Activated naive CD4-positive, alpha-beta T cell treated with anti-CD3 and anti-CD28 coated beads, Interleukin-2, amount 50 U/mL, for 72 hours (primary cell): Measurements from ENCODE around the gene ZNF428. TPM values are rescaled to one million over a fixed set of nuclear protein-coding genes. Genes with fewer than 3 reads are reported as not detected.
"Not testable (repeated sequence)": the region's sequence is repeated elsewhere in the genome, so short reads cannot be mapped to it uniquely, and the experiment has no call there.

Source experiments
- ATAC-seq, 2 donors: fragments of 150-1000 bp; cut with Tn5 transposase; 2 replicates each; pipeline ENCODE4 v1.10.0; 2021; ENCODE audit warnings: mild to moderate bottlenecking in 2 of 2, moderate library complexity in 2 of 2
- DNase-seq, 2 donors: peaks; one replicate each; pipeline ENCODE4 v3.0.0; 2021 to 2022; ENCODE audit warnings: low spot score in 2 of 2
- H3K27ac Mint-ChIP-seq, 2 donors: one replicate each; pipeline ENCODE4 v1.8.0; 2022; ENCODE audit warnings: mild to moderate bottlenecking in 2 of 2, mixed read lengths in 2 of 2
- H3K36me3 Mint-ChIP-seq, 2 donors: one replicate each; pipeline ENCODE4 v1.8.0; 2022; ENCODE audit warnings: mixed read lengths in 2 of 2
- H3K9me3 Mint-ChIP-seq, 2 donors: one replicate each; pipeline ENCODE4 v1.8.0; 2022; ENCODE audit warnings: mixed read lengths in 2 of 2
- total RNA-seq, 2 donors: library from RNA; stranded (reverse); gene quantifications; one replicate each; pipeline ENCODE4 v1.2.3, GENCODE V29; 2022

Gene ZNF428
- total RNA-seq, 2 donors from 2014 or later, result 14.2 to 21.1 TPM

DNA sequence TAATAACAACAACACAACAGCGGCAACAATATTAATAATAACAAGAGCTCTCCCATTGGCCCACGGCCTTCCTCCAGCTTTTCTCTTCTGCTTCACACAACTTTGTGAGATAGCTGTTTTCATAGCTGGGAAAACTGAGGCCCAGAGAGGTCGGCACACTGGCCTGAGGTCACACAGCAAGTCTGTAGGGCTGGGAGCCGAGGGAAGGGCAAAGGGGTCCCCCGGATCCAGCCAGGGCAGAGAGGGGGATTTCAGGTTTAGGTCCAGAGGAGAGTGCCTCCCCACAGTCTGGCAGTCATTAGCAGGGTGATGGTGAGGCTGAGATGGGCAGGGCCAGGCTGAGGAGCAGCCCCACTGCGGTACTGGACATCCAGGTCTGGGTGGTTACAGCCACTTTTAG is 29.2 kb upstream of the ZNF428 start:
- H3K36me3 Mint-ChIP-seq, result peaks cover 6 to 7% of the 10 kb centered on the region in 2 donors
- ATAC-seq, result no peak
- H3K9me3 Mint-ChIP-seq, result peaks cover 0 to 4% of the 10 kb centered on the region in 2 donors
- H3K27ac Mint-ChIP-seq, result no peak overlapping the region
- no peak for DNase-seq

GRCh38 chr19:43644181-43644580 is 24.8 kb upstream of the ZNF428 start:
- Mint-ChIP-seq H3K9me3 (peaks cover 0 to 4% of the 10 kb centered on the region in 2 donors), H3K36me3 (peaks cover 6 to 7% of the 10 kb centered on the region in 2 donors), H3K27ac (no peak overlapping the region)
- DNase-seq (no peak), ATAC-seq (no peak)

DNA sequence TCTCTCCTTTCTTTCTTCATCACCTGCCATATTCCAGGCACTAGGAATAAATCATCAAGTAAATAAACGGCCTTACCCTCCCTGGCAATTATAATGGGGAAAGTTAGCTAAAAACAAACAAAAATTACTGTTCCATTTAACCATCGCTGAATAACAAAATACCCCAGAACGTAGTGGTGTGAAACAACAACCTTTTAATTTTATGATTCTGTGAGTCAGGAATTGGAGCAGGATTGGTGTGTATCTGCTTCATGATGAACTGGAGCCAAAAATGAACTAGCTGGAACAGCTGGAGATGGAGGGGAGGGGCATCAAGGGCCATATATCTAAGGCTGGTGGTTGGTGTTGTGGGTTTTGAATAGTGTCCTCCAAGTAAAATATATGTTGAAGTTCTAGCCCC is 23.9 kb upstream of the ZNF428 start:
- Mint-ChIP-seq H3K36me3 (peaks cover 6 to 7% of the 10 kb centered on the region in 2 donors), H3K9me3 (peaks cover 0 to 4% of the 10 kb centered on the region in 2 donors), H3K27ac (no peak overlapping the region)
- DNase-seq (no peak), ATAC-seq (no peak)

GRCh38 chr19:43642531-43642930 is 23.1 kb upstream of the ZNF428 start:
- no peak for DNase-seq

DNA sequence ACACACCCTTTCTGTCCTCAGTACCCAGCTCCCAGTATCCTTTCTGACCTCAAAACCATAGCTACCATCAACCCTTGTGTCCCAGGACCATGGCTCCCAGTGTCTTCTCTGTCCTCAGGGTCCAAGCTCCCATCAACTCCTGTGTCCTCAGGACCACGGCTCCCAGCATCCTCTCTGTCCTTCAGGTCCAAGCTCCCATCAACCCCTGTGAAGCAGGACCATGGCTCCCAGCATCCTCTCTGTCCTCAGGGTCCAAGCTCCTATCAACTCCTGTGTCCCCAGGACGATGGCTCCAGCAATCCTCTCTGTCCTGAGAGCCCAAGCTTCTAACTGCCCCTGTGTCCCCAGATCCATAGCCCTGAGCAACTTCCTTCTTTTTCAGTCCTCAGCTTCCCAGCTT is 21.9 kb upstream of the ZNF428 start:
- ATAC-seq, result no peak
- Mint-ChIP-seq H3K27ac (peak overlapping the region in 1 of 2 donors; percentile 3), H3K9me3 (peaks cover 0 to 3% of the 10 kb centered on the region in 2 donors), H3K36me3 (peaks cover 3% of the 10 kb centered on the region in 2 donors)
- DNase-seq, result no peak

More at GRCh38 chr19:43642531-43642930, 23.1 kb upstream of the ZNF428 start:
- peaks cover 0 to 4% of the 10 kb centered on the region in 2 donors for H3K9me3 Mint-ChIP-seq
- no peak overlapping the region for H3K27ac Mint-ChIP-seq
- peaks cover 6 to 7% of the 10 kb centered on the region in 2 donors for H3K36me3 Mint-ChIP-seq
- ATAC-seq, result no peak

DNA sequence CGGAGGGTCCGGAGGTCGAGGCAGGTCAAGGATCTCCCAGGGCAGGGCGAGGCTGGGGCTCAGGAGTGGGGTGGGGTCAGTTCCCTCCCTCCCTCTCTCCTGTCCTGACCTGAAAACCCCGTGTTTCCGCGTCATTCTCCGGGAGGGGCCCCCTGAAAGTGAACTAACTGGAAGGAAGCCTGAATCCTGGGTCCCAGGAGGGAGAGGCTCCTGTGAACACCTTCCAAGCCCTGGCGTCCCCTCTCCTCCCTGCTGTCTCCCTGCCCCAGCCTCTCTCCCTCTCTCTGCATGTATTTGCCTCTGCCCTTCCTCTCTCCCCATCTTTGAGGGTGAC is 21.0 kb upstream of the ZNF428 start:
- Mint-ChIP-seq H3K9me3 (no peaks in the 10 kb centered on the region), H3K36me3 (no peaks in the 10 kb centered on the region), H3K27ac (peak overlapping the region in 1 of 2 donors; percentile 36)
- DNase-seq (no peak), ATAC-seq (no peak)

- no peaks in the 10 kb centered on the region for H3K36me3 Mint-ChIP-seq
- peak in 1 of 2 donors; percentile 34 for DNase-seq
- H3K27ac Mint-ChIP-seq, result peak within 1 kb of the TSS in 1 of 2 donors; percentile 36
- H3K9me3 Mint-ChIP-seq, result no peaks in the 10 kb centered on the region
- peak; percentile 80 to 86 for ATAC-seq
Observed at GRCh38 chr19:43639519-43640423, 20.3 kb upstream of the ZNF428 start, which contains the start of gene CADM4. Gene CADM4, minus strand, starts transcription at chr19:43639850. Its CDS starts 60 bp downstream, at chr19:43639790.

GRCh38 chr19:43638995-43639518 is 19.6 kb upstream of the ZNF428 start:
- H3K36me3 Mint-ChIP-seq, result no peaks in the 10 kb centered on the region
- no peak for DNase-seq

GRCh38 chr19:43638214-43638994 is 19.0 kb upstream of the ZNF428 start:
- DNase-seq (no peak), ATAC-seq (no peak)
- H3K27ac Mint-ChIP-seq, result no peak overlapping the region
- H3K36me3 Mint-ChIP-seq, result no peaks in the 10 kb centered on the region
- no peaks in the 10 kb centered on the region for H3K9me3 Mint-ChIP-seq

More at GRCh38 chr19:43638995-43639518, 19.6 kb upstream of the ZNF428 start:
- no peak for ATAC-seq
- Mint-ChIP-seq H3K9me3 (no peaks in the 10 kb centered on the region), H3K27ac (no peak overlapping the region)

DNA sequence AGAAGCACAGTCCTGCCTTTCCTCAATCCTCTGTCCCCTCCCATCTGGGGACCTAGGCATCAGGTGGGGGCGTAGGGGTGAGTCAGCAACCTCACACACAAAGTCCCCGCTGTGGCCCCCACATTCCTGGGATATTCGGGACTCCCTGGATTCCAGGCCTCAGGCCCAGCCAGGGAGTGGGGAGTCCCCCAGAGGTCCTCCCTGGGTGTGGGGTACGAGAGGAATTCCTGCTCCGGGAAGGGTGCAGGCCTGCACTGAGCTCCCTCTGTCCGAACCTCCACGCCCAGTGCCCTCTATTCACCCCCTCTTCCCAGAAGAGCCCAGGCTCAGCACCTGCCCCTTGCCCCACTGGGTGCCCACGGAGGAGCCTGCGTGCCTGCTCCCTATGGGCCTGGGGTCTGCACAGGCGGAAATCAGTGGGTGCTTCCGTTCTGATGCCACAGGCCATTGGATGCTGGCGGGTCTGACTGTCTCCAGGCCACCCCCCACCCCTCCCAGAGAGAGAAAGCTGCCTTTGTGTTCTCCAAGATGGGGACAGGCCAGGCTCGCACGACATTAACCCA is 16.8 kb upstream of the ZNF428 start:
- Mint-ChIP-seq H3K9me3 (no peaks in the 10 kb centered on the region), H3K36me3 (no peaks in the 10 kb centered on the region), H3K27ac (peak overlapping the region in 1 of 2 donors; percentile 37)
- ATAC-seq (no peak), DNase-seq (no peak)

- H3K27ac Mint-ChIP-seq, result peak overlapping the region in 1 of 2 donors; percentile 37
Observed at GRCh38 chr19:43635561-43635940, 16.1 kb upstream of the ZNF428 start.

GRCh38 chr19:43634872-43635560 is 15.6 kb upstream of the ZNF428 start:
- DNase-seq, result no peak
- peak overlapping the region in 1 of 2 donors; percentile 37 for H3K27ac Mint-ChIP-seq
- no peak for ATAC-seq
- no peaks in the 10 kb centered on the region for H3K9me3 Mint-ChIP-seq
- no peaks in the 10 kb centered on the region for H3K36me3 Mint-ChIP-seq

More at GRCh38 chr19:43635561-43635940, 16.1 kb upstream of the ZNF428 start:
- H3K9me3 Mint-ChIP-seq, H3K36me3 Mint-ChIP-seq, DNase-seq, ATAC-seq: not testable (repeated sequence)

- H3K27ac Mint-ChIP-seq, result no peak overlapping the region
- ATAC-seq (no peak), DNase-seq (no peak)
- H3K9me3 Mint-ChIP-seq, result no peaks in the 10 kb centered on the region
- H3K36me3 Mint-ChIP-seq, result no peaks in the 10 kb centered on the region
Observed at GRCh38 chr19:43634506-43634871, 15.1 kb upstream of the ZNF428 start.

DNA sequence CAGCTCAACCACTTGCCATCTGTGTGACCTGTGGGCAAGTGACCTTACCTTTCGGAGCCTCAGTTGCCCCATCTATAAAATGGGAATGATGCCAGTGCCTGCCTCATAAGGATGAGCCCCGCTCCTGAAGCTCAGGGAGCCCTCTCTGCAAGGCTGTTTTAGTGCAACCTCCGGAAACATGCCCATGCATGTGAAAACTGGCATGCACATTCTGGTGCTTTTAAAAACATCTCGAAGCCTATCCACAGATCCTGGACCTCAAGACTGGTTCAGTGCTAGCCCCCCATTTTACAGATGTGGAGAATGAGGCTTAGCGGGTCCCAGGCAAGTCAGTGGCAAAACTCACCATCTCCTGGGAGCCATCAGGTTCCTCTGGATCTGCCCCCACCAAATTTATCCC is 14.6 kb upstream of the ZNF428 start:
- Mint-ChIP-seq H3K36me3 (no peaks in the 10 kb centered on the region), H3K27ac (no peak overlapping the region), H3K9me3 (no peaks in the 10 kb centered on the region)
- DNase-seq (no peak), ATAC-seq (no peak)

DNA sequence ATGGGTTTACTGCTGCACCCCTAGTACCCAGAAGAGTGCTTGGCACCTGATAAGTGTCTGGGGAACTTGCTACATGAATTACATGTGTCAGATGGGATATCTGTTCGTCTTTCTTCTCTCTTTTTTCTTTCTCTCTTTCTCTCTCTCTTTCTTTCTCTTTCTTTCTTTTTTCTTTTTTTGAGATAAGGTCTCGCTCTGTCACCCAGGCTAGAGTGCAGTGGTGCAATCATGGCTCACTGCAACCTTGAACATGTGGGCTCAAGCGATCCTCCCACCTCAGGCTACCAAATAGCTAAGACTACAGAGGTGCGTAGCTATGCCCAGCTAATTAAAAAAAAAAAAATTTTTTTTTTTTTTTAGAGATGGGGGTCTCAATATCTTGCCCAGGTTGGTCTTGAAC is 14.1 kb upstream of the ZNF428 start:
- no peaks in the 10 kb centered on the region for H3K9me3 Mint-ChIP-seq
- ATAC-seq (no peak), DNase-seq (no peak)
- no peaks in the 10 kb centered on the region for H3K36me3 Mint-ChIP-seq
- peak overlapping the region in 1 of 2 donors; percentile 78 for H3K27ac Mint-ChIP-seq

DNA sequence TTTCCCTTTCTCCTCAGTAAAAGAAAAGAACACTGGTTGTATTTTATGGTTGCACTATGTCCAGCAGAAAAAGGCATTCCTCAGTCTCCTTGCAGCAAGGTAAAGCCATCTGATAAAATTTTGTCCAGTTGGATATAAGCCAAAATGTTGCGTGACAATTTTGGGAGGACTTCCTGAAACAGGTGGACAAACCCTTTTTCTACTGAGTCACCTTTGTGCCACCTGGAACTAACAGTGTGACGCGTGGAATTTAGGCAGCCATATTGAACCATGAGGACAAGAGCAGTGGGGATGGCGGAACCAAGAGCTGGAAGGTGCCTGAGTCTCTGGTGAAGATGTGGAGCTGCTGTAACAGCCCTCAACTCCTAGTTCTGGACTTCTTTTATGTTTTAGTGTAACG is 12.1 kb upstream of the ZNF428 start:
- H3K36me3 Mint-ChIP-seq, result no peaks in the 10 kb centered on the region
- no peak overlapping the region for H3K27ac Mint-ChIP-seq
- DNase-seq, result no peak
- ATAC-seq, result no peak
- no peaks in the 10 kb centered on the region for H3K9me3 Mint-ChIP-seq
